ENCODE results near the gene TCEAL9.

TCEAL9 gene

GRCh38 chrX:103361798-103362197 is 5.5 kb downstream of the TCEAL9 start:
- WGBS, 2 donors (ENCODE audit: extremely low coverage in 2 of 2, insufficient read length in 2 of 2, insufficient replicate concordance in 1 of 2), result no CpG with 5 or more reads among the region's 1 CpG
- Histone ChIP-seq H3K4me2 (ENCODE audit: insufficient read depth, low read length, poor library complexity, severe bottlenecking) (no peak overlapping the region), H2BK120ac (ENCODE audit: low read depth, low read length) (no peak overlapping the region), H2AK5ac (ENCODE audit: low read depth, low read length) (no peak overlapping the region), H4K91ac (ENCODE audit: low read depth, low read length, poor library complexity) (no peak overlapping the region), H3K27ac (replicated peaks; ENCODE audit: low read length) (no peak overlapping the region), H2BK5ac (ENCODE audit: low read length) (no peak overlapping the region), H3K4ac (ENCODE audit: low read length) (no peak overlapping the region), H3K4me1 (ENCODE audit: control insufficient read depth in 2 of 2, insufficient read depth in 1 of 2, low read depth in 1 of 2, low read length in 2 of 2) (peaks cover 0 to 6% of the 10 kb centered on the region in 2 donors), H2AFZ (ENCODE audit: low read length) (no peak overlapping the region), H4K8ac (ENCODE audit: low read depth, low read length) (no peak overlapping the region), H3K9me3 (replicated peaks in 1 of 2; ENCODE audit: control insufficient read depth in 2 of 2, insufficient read depth in 1 of 2, low read depth in 1 of 2, low read length in 2 of 2) (no peaks in the 10 kb centered on the region), H3K27me3 (ENCODE audit: control insufficient read depth in 3 of 3, insufficient read depth in 3 of 3, low read depth in 1 of 3, low read length in 3 of 3) (no peaks in the 10 kb centered on the region), H3K36me3 (replicated peaks in 1 of 2; ENCODE audit: control insufficient read depth in 2 of 2, insufficient read depth in 2 of 2, low read length in 2 of 2) (peaks cover 0 to 12% of the 10 kb centered on the region in 2 donors), H3K23ac (ENCODE audit: low read depth, low read length, poor library complexity) (no peak overlapping the region), H3K9ac (ENCODE audit: low read depth, low read length, poor library complexity) (no peak overlapping the region), H3K14ac (ENCODE audit: low read length) (no peak overlapping the region), H3K79me1 (ENCODE audit: low read depth, low read length) (no peaks in the 10 kb centered on the region), H3K4me3 (ENCODE audit: low read length in 2 of 2) (no peak overlapping the region), H2BK15ac (ENCODE audit: low read length) (no peak overlapping the region), H3K18ac (ENCODE audit: low read length) (no peak overlapping the region), H2BK12ac (ENCODE audit: low read length) (no peak overlapping the region)
- no peak for DNase-seq (ENCODE audit: low spot score)

GRCh38 chrX:103362474-103362873 is 6.2 kb downstream of the TCEAL9 start:
- Histone ChIP-seq H2BK120ac (ENCODE audit: low read depth, low read length) (no peak overlapping the region), H2BK12ac (ENCODE audit: low read length) (no peak overlapping the region), H4K8ac (ENCODE audit: low read depth, low read length) (no peak overlapping the region), H2AFZ (ENCODE audit: low read length) (no peak overlapping the region), H3K4me3 (ENCODE audit: low read length in 2 of 2) (no peak overlapping the region), H3K27me3 (ENCODE audit: control insufficient read depth in 3 of 3, insufficient read depth in 3 of 3, low read depth in 1 of 3, low read length in 3 of 3) (no peaks in the 10 kb centered on the region), H3K27ac (replicated peaks; ENCODE audit: low read length) (no peak overlapping the region), H2BK15ac (ENCODE audit: low read length) (no peak overlapping the region), H3K9ac (ENCODE audit: low read depth, low read length, poor library complexity) (no peak overlapping the region), H3K4me2 (ENCODE audit: insufficient read depth, low read length, poor library complexity, severe bottlenecking) (no peak overlapping the region), H3K4ac (ENCODE audit: low read length) (no peak overlapping the region), H3K4me1 (ENCODE audit: control insufficient read depth in 2 of 2, insufficient read depth in 1 of 2, low read depth in 1 of 2, low read length in 2 of 2) (peaks cover 1 to 6% of the 10 kb centered on the region in 2 donors), H3K36me3 (replicated peaks in 1 of 2; ENCODE audit: control insufficient read depth in 2 of 2, insufficient read depth in 2 of 2, low read length in 2 of 2) (peaks cover 0 to 11% of the 10 kb centered on the region in 2 donors), H3K23ac (ENCODE audit: low read depth, low read length, poor library complexity) (no peak overlapping the region), H3K9me3 (replicated peaks in 1 of 2; ENCODE audit: control insufficient read depth in 2 of 2, insufficient read depth in 1 of 2, low read depth in 1 of 2, low read length in 2 of 2) (no peaks in the 10 kb centered on the region), H3K18ac (ENCODE audit: low read length) (no peak overlapping the region), H3K14ac (ENCODE audit: low read length) (no peak overlapping the region), H4K91ac (ENCODE audit: low read depth, low read length, poor library complexity) (no peak overlapping the region), H3K79me1 (ENCODE audit: low read depth, low read length) (no peaks in the 10 kb centered on the region), H2BK5ac (ENCODE audit: low read length) (no peak overlapping the region), H2AK5ac (ENCODE audit: low read depth, low read length) (no peak overlapping the region)
- DNase-seq (ENCODE audit: low spot score), result no peak
- no CpG with 5 or more reads among the region's 1 CpG for WGBS, 2 donors (ENCODE audit: extremely low coverage in 2 of 2, insufficient read length in 2 of 2, insufficient replicate concordance in 1 of 2)

GRCh38 chrX:103363046-103363445 is 6.7 kb downstream of the TCEAL9 start:
- DNase-seq (ENCODE audit: low spot score), result no peak
- H3K4me1 ChIP-seq (ENCODE audit: control insufficient read depth in 2 of 2, insufficient read depth in 1 of 2, low read depth in 1 of 2, low read length in 2 of 2), result peaks cover 3 to 6% of the 10 kb centered on the region in 2 donors

GRCh38 chrX:103367502-103367901 is 11.2 kb downstream of the TCEAL9 start:
- Histone ChIP-seq H2BK120ac (ENCODE audit: low read depth, low read length) (no peak overlapping the region), H3K27me3 (ENCODE audit: control insufficient read depth in 3 of 3, insufficient read depth in 3 of 3, low read depth in 1 of 3, low read length in 3 of 3) (no peaks in the 10 kb centered on the region), H3K9ac (ENCODE audit: low read depth, low read length, poor library complexity) (no peak overlapping the region), H2AK5ac (ENCODE audit: low read depth, low read length) (no peak overlapping the region), H3K79me1 (ENCODE audit: low read depth, low read length) (no peaks in the 10 kb centered on the region), H4K91ac (ENCODE audit: low read depth, low read length, poor library complexity) (no peak overlapping the region), H3K4me1 (ENCODE audit: control insufficient read depth in 2 of 2, insufficient read depth in 1 of 2, low read depth in 1 of 2, low read length in 2 of 2) (peaks cover 0 to 3% of the 10 kb centered on the region in 2 donors), H2BK15ac (ENCODE audit: low read length) (no peak overlapping the region), H3K4ac (ENCODE audit: low read length) (no peak overlapping the region), H3K4me2 (ENCODE audit: insufficient read depth, low read length, poor library complexity, severe bottlenecking) (no peak overlapping the region), H3K18ac (ENCODE audit: low read length) (no peak overlapping the region), H2AFZ (ENCODE audit: low read length) (peak overlapping the region; percentile 41), H2BK5ac (ENCODE audit: low read length) (no peak overlapping the region), H4K8ac (ENCODE audit: low read depth, low read length) (no peak overlapping the region), H3K9me3 (replicated peaks in 1 of 2; ENCODE audit: control insufficient read depth in 2 of 2, insufficient read depth in 1 of 2, low read depth in 1 of 2, low read length in 2 of 2) (no peaks in the 10 kb centered on the region), H3K23ac (ENCODE audit: low read depth, low read length, poor library complexity) (no peak overlapping the region), H3K27ac (replicated peaks; ENCODE audit: low read length) (no peak overlapping the region), H2BK12ac (ENCODE audit: low read length) (no peak overlapping the region), H3K14ac (ENCODE audit: low read length) (no peak overlapping the region), H3K4me3 (ENCODE audit: low read length in 2 of 2) (no peak overlapping the region), H3K36me3 (replicated peaks in 1 of 2; ENCODE audit: control insufficient read depth in 2 of 2, insufficient read depth in 2 of 2, low read length in 2 of 2) (no peaks in the 10 kb centered on the region)
- WGBS, 2 donors (ENCODE audit: extremely low coverage in 2 of 2, insufficient read length in 2 of 2, insufficient replicate concordance in 1 of 2), result no CpG with 5 or more reads among the region's 1 CpG
- no peak for DNase-seq (ENCODE audit: low spot score)

More at GRCh38 chrX:103363046-103363445, 6.7 kb downstream of the TCEAL9 start:
- H3K18ac ChIP-seq (ENCODE audit: low read length), result no peak overlapping the region
- H3K9me3 ChIP-seq (replicated peaks in 1 of 2; ENCODE audit: control insufficient read depth in 2 of 2, insufficient read depth in 1 of 2, low read depth in 1 of 2, low read length in 2 of 2), result no peaks in the 10 kb centered on the region
- H3K14ac ChIP-seq (ENCODE audit: low read length), result no peak overlapping the region
- no peak overlapping the region for H2BK120ac ChIP-seq (ENCODE audit: low read depth, low read length)
- no peak overlapping the region for H2BK5ac ChIP-seq (ENCODE audit: low read length)
- H3K27ac ChIP-seq (replicated peaks; ENCODE audit: low read length), result no peak overlapping the region
- no peak overlapping the region for H2AK5ac ChIP-seq (ENCODE audit: low read depth, low read length)
- H2BK12ac ChIP-seq (ENCODE audit: low read length), result no peak overlapping the region
- H3K4me3 ChIP-seq (ENCODE audit: low read length in 2 of 2), result no peak overlapping the region
- H3K36me3 ChIP-seq (replicated peaks in 1 of 2; ENCODE audit: control insufficient read depth in 2 of 2, insufficient read depth in 2 of 2, low read length in 2 of 2), result peaks cover 0 to 5% of the 10 kb centered on the region in 2 donors
- H3K23ac ChIP-seq (ENCODE audit: low read depth, low read length, poor library complexity), result no peak overlapping the region
- H3K4me2 ChIP-seq (ENCODE audit: insufficient read depth, low read length, poor library complexity, severe bottlenecking), result no peak overlapping the region
- H4K8ac ChIP-seq (ENCODE audit: low read depth, low read length), result no peak overlapping the region
- no peak overlapping the region for H3K4ac ChIP-seq (ENCODE audit: low read length)
- no peaks in the 10 kb centered on the region for H3K27me3 ChIP-seq (ENCODE audit: control insufficient read depth in 3 of 3, insufficient read depth in 3 of 3, low read depth in 1 of 3, low read length in 3 of 3)
- no peak overlapping the region for H3K9ac ChIP-seq (ENCODE audit: low read depth, low read length, poor library complexity)
- WGBS, 2 donors (ENCODE audit: extremely low coverage in 2 of 2, insufficient read length in 2 of 2, insufficient replicate concordance in 1 of 2), result no CpG with 5 or more reads among the region's 2 CpGs
- no peak overlapping the region for H4K91ac ChIP-seq (ENCODE audit: low read depth, low read length, poor library complexity)
- H2AFZ ChIP-seq (ENCODE audit: low read length), result no peak overlapping the region
- H2BK15ac ChIP-seq (ENCODE audit: low read length), result no peak overlapping the region
- no peaks in the 10 kb centered on the region for H3K79me1 ChIP-seq (ENCODE audit: low read depth, low read length)

Measured in neuronal stem cell (in vitro differentiated cells).